IMR-90 (cell line): Measurements from ENCODE around the gene WDFY1. TPM values are rescaled to one million over a fixed set of nuclear protein-coding genes. Genes with fewer than 3 reads are reported as not detected.

ENCODE experiments used
- ATAC-seq: fragments of 200-7000 bp; cut with Tn5 transposase; 2 replicates; pipeline ENCODE4 v1.9.1; 2020; ENCODE audit warnings: low read depth, mild to moderate bottlenecking, moderate library complexity
- BruUV-seq: library from RNA; stranded (reverse); fragments of 400-500 nt; replicated peaks from 2 replicates; lab custom pipeline; 2021; lab: Mats Ljungman, UMichigan
- CTCF ChIA-PET: fragments of 300-600 bp; formaldehyde crosslinking; extraction: SDS; loops from one replicate; lab custom pipeline; 2021; ENCODE audit warnings: antibody characterized with exemption; lab: Yijun Ruan, JAX
- POLR2A ChIA-PET: fragments of 300-600 bp; sonication (Branson Sonifier 250); formaldehyde crosslinking; loops from one replicate; lab custom pipeline; 2022; ENCODE audit warnings: antibody characterized with exemption; ENCODE audit not compliant: unreplicated experiment; lab: Charles Lee
- DNase-seq: peaks from one replicate; pipeline ENCODE4 v3.0.0; 2013
- H2AFZ ChIP-seq: replicated peaks from 2 replicates; pipeline ENCODE3; 2013; ENCODE audit warnings: low read length, mild to moderate bottlenecking; ENCODE audit not compliant: poor library complexity
- H2AK5ac ChIP-seq: 2 replicates; pipeline ENCODE4 v1.6.1; 2013; ENCODE audit warnings: low read depth, low read length, inconsistent platforms
- H2AK9ac ChIP-seq: replicated peaks from 2 replicates; pipeline ENCODE3; 2013; ENCODE audit warnings: mild to moderate bottlenecking, low read depth, low read length, moderate library complexity; ENCODE audit not compliant: poor library complexity
- H2BK120ac ChIP-seq: 2 replicates; pipeline ENCODE4 v1.6.1; 2013; ENCODE audit warnings: low read depth, low read length, inconsistent platforms
- H2BK15ac ChIP-seq: 3 replicates; pipeline ENCODE4 v1.6.1; 2013; ENCODE audit warnings: low read depth, low read length, inconsistent platforms
- H2BK20ac ChIP-seq: 2 replicates; pipeline ENCODE4 v1.6.1; 2013; ENCODE audit warnings: low read depth, mild to moderate bottlenecking, inconsistent platforms, low read length, moderate library complexity
- H2BK5ac ChIP-seq: 2 replicates; pipeline ENCODE4 v1.6.1; 2013; ENCODE audit warnings: mild to moderate bottlenecking, low read depth, low read length, inconsistent platforms; ENCODE audit not compliant: poor library complexity, severe bottlenecking
- H3K14ac ChIP-seq: replicated peaks from 2 replicates; pipeline ENCODE4 v1.6.1; 2013; ENCODE audit warnings: low read depth, low read length, inconsistent platforms
- H3K18ac ChIP-seq: 2 replicates; pipeline ENCODE4 v1.6.1; 2013; ENCODE audit warnings: low read depth, low read length, control low read depth
- H3K23ac ChIP-seq: 2 replicates; pipeline ENCODE4 v1.6.1; 2013; ENCODE audit warnings: low read depth, low read length, inconsistent platforms
- H3K27ac ChIP-seq: 2 replicates; pipeline ENCODE4 v1.5.1; 2013; ENCODE audit warnings: mild to moderate bottlenecking, control low read depth, low read length; ENCODE audit not compliant: insufficient read depth
- H3K27me3 ChIP-seq: 2 replicates; pipeline ENCODE4 v1.6.1; 2013; ENCODE audit warnings: low read length; ENCODE audit not compliant: control insufficient read depth, insufficient read depth
- H3K36me3 ChIP-seq: 2 replicates; pipeline ENCODE4 v1.6.1; 2013; ENCODE audit warnings: low read length, mixed read lengths; ENCODE audit not compliant: control insufficient read depth, insufficient read depth
- H3K4ac ChIP-seq: 2 replicates; pipeline ENCODE4 v1.6.1; 2013; ENCODE audit warnings: low read depth, low read length, inconsistent platforms
- H3K4me1 ChIP-seq: 2 replicates; pipeline ENCODE4 v1.6.1; 2013; ENCODE audit warnings: low read length, mixed read lengths; ENCODE audit not compliant: control insufficient read depth, insufficient read depth
- H3K4me2 ChIP-seq: 2 replicates; pipeline ENCODE4 v1.6.1; 2013; ENCODE audit warnings: low read depth, mild to moderate bottlenecking, control low read depth, low read length, moderate library complexity
- H3K4me3 ChIP-seq: 2 replicates; pipeline ENCODE4 v1.5.1; 2013; ENCODE audit warnings: low read depth, mild to moderate bottlenecking, control low read depth, low read length, moderate library complexity; ENCODE audit not compliant: insufficient read depth
- H3K56ac ChIP-seq: 2 replicates; pipeline ENCODE4 v1.6.1; 2013; ENCODE audit warnings: low read length, inconsistent platforms; ENCODE audit not compliant: insufficient read depth; ENCODE audit errors: extremely low read depth
- H3K79me1 ChIP-seq, 2 experiments: 2 replicates each; pipeline ENCODE4 v1.6.1; 2013; ENCODE audit warnings: low read length in 2 of 2, inconsistent platforms in 1 of 2, low read depth in 1 of 2
- H3K9ac ChIP-seq: 2 replicates; pipeline ENCODE4 v1.6.1; 2013; ENCODE audit warnings: low read depth, low read length, control low read depth
- H3K9me1 ChIP-seq: 2 replicates; pipeline ENCODE4 v1.6.1; 2013; ENCODE audit warnings: low read length, inconsistent platforms; ENCODE audit not compliant: insufficient read depth
- H3K9me3 ChIP-seq: 2 replicates; pipeline ENCODE4 v1.6.1; 2013; ENCODE audit warnings: low read length; ENCODE audit not compliant: control insufficient read depth, insufficient read depth
- H4K20me1 ChIP-seq: 2 replicates; pipeline ENCODE4 v1.6.1; 2013; ENCODE audit warnings: low read length, inconsistent platforms; ENCODE audit not compliant: insufficient read depth
- H4K5ac ChIP-seq: 2 replicates; pipeline ENCODE4 v1.6.1; 2013; ENCODE audit warnings: mild to moderate bottlenecking, low read depth, low read length, control low read depth
- H4K8ac ChIP-seq, 2 experiments: 2 replicates each; pipeline ENCODE4 v1.6.1; 2013; ENCODE audit warnings: low read depth in 2 of 2, low read length in 2 of 2, control low read depth in 1 of 2, inconsistent platforms in 1 of 2
- H4K91ac ChIP-seq: 2 replicates; pipeline ENCODE4 v1.6.1; 2013; ENCODE audit warnings: low read depth, low read length, inconsistent platforms; ENCODE audit not compliant: insufficient read depth
- BHLHE40 ChIP-seq: fragments of 150-350 bp; IDR thresholded peaks from 2 replicates; pipeline ENCODE4 v1.6.1; 2016; ENCODE audit warnings: mild to moderate bottlenecking, low read depth, low read length
- CEBPB ChIP-seq: IDR thresholded peaks from 2 replicates; pipeline ENCODE4 v1.6.1; 2012; ENCODE audit warnings: low read depth, low read length, improper control_type of control experiment
- CHD1 ChIP-seq: IDR thresholded peaks from 2 replicates; pipeline ENCODE4 v1.6.1; 2012; ENCODE audit warnings: low read depth, low read length, improper control_type of control experiment
- FOS ChIP-seq: fragments of 150-350 bp; IDR thresholded peaks from 2 replicates; pipeline ENCODE4 v1.6.1; 2016; ENCODE audit warnings: low read depth, low read length
- MXI1 ChIP-seq: IDR thresholded peaks from 2 replicates; pipeline ENCODE4 v1.6.1; 2012; ENCODE audit warnings: low read depth, mild to moderate bottlenecking, low read length, moderate library complexity, borderline replicate concordance
- NFE2L2 ChIP-seq: fragments of 150-350 bp; IDR thresholded peaks from 2 replicates; pipeline ENCODE4 v1.6.1; 2016; ENCODE audit warnings: low read depth, mild to moderate bottlenecking, low read length
- POLR2A ChIP-seq: IDR thresholded peaks from 2 replicates; pipeline ENCODE4 v1.6.1; 2012; ENCODE audit warnings: mild to moderate bottlenecking, low read depth, low read length
- RCOR1 ChIP-seq: IDR thresholded peaks from 2 replicates; pipeline ENCODE4 v1.6.1; 2012; ENCODE audit warnings: mild to moderate bottlenecking, low read length, improper control_type of control experiment; ENCODE audit not compliant: insufficient replicate concordance
- RFX5 ChIP-seq: IDR thresholded peaks from 2 replicates; pipeline ENCODE4 v1.8.0; 2012; ENCODE audit warnings: low read depth, mild to moderate bottlenecking, low read length, moderate library complexity
- SMC3 ChIP-seq: fragments of 150-350 bp; IDR thresholded peaks from 2 replicates; pipeline ENCODE4 v1.6.1; 2016; ENCODE audit warnings: low read depth, mild to moderate bottlenecking, antibody characterized with exemption, low read length, moderate library complexity
- USF2 ChIP-seq: fragments of 150-350 bp; IDR thresholded peaks from 2 replicates; pipeline ENCODE4 v1.6.1; 2017; ENCODE audit warnings: mild to moderate bottlenecking, antibody characterized with exemption, low read length, low read depth
- WGBS, 2 experiments: methylation state at CpG; one replicate each; pipeline versions ENCODE4 v1.1.5 to v1.1.7; 2013; ENCODE audit warnings: missing lambda C conversion rate in 2 of 2; ENCODE audit not compliant: insufficient read length in 1 of 2; ENCODE audit errors: extremely low coverage in 2 of 2; 5-methylcytosine and 5-hydroxymethylcytosine counted together
- dilution Hi-C: fragments of 300-500 bp; cut with HindIII; formaldehyde crosslinking; loops from one replicate; pipeline ENCODE4 v1.14.3; 2018; ENCODE audit warnings: low sequenced_read_pairs; ENCODE audit not compliant: unreplicated experiment
- in situ Hi-C: fragments of 300-500 bp; cut with MboI; formaldehyde crosslinking; loops from 3 replicates; pipeline ENCODE4 v1.14.3; 2019; ENCODE audit warnings: low sequenced_read_pairs, inconsistent platforms, mixed read lengths
- intact Hi-C: fragments of 100-400 bp; cut with micrococcal nuclease; formaldehyde crosslinking; loops from 2 replicates; pipeline ENCODE4 v1.10.0; 2022
- polyA plus RNA-seq, 3 experiments: library from polyadenylated mRNA; depleted of rRNA; stranded (reverse); fragments of >200 nt; gene quantifications; 2 replicates each; pipeline ENCODE4 v1.2.3, GENCODE V29; 2012; ENCODE audit warnings: low replicate concordance in 1 of 3
- total RNA-seq: library from RNA; depleted of rRNA; stranded (reverse); fragments of >200 nt; gene quantifications from 2 replicates; pipeline ENCODE4 v1.2.3, GENCODE V29; 2012
- TF ChIP-seq, protein P1 (sequence below): fragments of 150-350 bp; IDR thresholded peaks from 2 replicates; pipeline ENCODE4 v1.6.1; 2016; ENCODE audit warnings: low read depth, mild to moderate bottlenecking, low read length, moderate library complexity, borderline replicate concordance

WDFY1 gene
- total and polyA plus RNA-seq, 2 of the 4 experiments (the other 2 are of a cell fraction) = 35.6 to 93.6 TPM

DNA sequence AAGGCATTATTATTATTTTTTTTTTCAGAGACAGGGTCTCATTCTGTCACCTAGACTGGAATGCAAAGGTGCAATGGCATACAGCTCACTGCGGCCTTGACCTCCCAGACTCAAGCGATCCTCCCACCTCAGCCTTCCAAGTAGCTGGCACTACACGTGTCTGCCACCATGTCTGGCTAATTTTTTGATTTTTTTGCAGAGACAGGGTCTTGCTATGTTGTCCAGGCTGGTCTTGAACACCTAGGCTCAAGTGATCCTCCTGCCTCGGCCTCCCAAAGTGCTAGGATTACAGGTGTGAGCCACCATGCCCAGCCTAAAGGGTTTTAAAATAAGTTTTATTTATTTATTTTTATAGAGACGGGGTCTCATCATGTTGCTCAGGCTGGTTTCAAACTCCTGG is 62.4 kb downstream of the WDFY1 start:
- Histone ChIP-seq H2AK5ac (no peak overlapping the region), H2BK15ac (no peak overlapping the region), H2BK5ac (no peak overlapping the region), H4K91ac (no peak overlapping the region), H2AFZ (no peak overlapping the region), H3K9me3 (no peaks in the 10 kb centered on the region), H3K27ac (no peak overlapping the region), H3K36me3 (peaks cover 46% of the 10 kb centered on the region), H3K18ac (no peak overlapping the region), H3K4me2 (no peak overlapping the region), H3K4ac (no peak overlapping the region), H3K27me3 (no peaks in the 10 kb centered on the region), H2BK120ac (no peak overlapping the region), H4K5ac (no peak overlapping the region), H3K14ac (no peak overlapping the region), H3K23ac (no peak overlapping the region), H2BK20ac (no peak overlapping the region), H2AK9ac (no peak overlapping the region), H3K79me1 (peaks cover 9 to 12% of the 10 kb centered on the region in 2 experiments; a peak in 3 of 4 replicates), H3K9ac (no peak overlapping the region), H4K8ac (no peak overlapping the region), H3K4me3 (no peak overlapping the region), H3K4me1 (peaks cover 8% of the 10 kb centered on the region), H3K56ac (no peak overlapping the region), H4K20me1 (no peaks in the 10 kb centered on the region; the same call in 1 of the 2 replicates), H3K9me1 (peaks cover 3% of the 10 kb centered on the region; the same call in 1 of the 2 replicates)
- dilution Hi-C loops (no loop called here), in situ Hi-C loops (no loop called here), intact Hi-C loops (no loop called here)
- DNase-seq (no peak), ATAC-seq (no peak)
- no TSS peak for BruUV-seq
- WGBS, 2 experiments = no CpG with 5 or more reads among the region's 5 CpGs
- no peak for TF ChIP-seq CEBPB
- TF ChIP-seq NFE2L2 = no peak
- TF ChIP-seq, protein P1, sequence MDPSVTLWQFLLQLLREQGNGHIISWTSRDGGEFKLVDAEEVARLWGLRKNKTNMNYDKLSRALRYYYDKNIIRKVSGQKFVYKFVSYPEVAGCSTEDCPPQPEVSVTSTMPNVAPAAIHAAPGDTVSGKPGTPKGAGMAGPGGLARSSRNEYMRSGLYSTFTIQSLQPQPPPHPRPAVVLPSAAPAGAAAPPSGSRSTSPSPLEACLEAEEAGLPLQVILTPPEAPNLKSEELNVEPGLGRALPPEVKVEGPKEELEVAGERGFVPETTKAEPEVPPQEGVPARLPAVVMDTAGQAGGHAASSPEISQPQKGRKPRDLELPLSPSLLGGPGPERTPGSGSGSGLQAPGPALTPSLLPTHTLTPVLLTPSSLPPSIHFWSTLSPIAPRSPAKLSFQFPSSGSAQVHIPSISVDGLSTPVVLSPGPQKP = no peak
- no peak for TF ChIP-seq RCOR1
- TF ChIP-seq POLR2A = no peak
- TF ChIP-seq FOS = no peak
- no peak for TF ChIP-seq CHD1
- no peak for TF ChIP-seq RFX5
- TF ChIP-seq MXI1 = no peak
- TF ChIP-seq USF2 = no peak
- no peak for TF ChIP-seq BHLHE40
- TF ChIP-seq SMC3 = no peak
- POLR2A ChIA-PET = no interaction called here
- CTCF ChIA-PET = no interaction called here
